ENCODE measurements around the gene TMEM8B. TPM values are rescaled to one million over a fixed set of nuclear protein-coding genes. Genes with fewer than 3 reads are reported as not detected.

The TMEM8B gene
- total RNA-seq, 1 experiment from 2014 or later = 7.2 TPM

DNA sequence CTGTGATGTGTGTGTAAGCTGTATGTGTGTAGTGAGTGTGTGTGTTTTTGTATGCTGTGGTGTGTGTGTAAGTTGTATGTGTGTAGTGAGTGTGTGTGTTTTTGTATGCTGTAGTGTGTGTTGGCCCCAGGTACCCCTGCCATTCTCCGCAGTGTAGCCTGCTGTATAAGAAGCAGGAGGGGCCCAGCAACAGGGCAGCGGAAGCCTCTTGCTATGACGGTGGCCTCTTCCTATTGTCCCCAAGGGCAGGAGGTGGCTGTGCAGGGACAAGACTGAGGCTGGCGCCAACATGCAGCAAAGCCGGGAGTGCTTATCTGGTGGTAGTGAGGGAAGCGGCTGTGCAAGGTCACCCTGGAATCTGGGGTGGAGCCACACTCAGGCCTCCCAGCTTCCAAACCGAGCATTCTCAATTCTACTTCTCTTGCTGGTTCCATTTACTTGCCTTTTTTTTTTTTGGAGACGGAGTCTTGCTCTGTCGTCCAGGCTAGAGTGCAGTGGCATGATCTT lies 85.3 kb downstream of the TMEM8B start:
- Histone ChIP-seq H3K9ac (ENCODE audit: low read length) (no peak overlapping the region), H3K4me2 (ENCODE audit: low read length) (no peak overlapping the region), H4K20me1 (ENCODE audit: insufficient read depth) (no peaks in the 10 kb centered on the region), H3K27ac (ENCODE audit: low read depth, low read length) (no peak overlapping the region), H3K4me1 (ENCODE audit: control insufficient read depth in 1 of 2, insufficient read depth in 2 of 2, low read length in 2 of 2) (peaks cover 4 to 20% of the 10 kb centered on the region in 2 experiments; a peak in 3 of 4 replicates), H3K27me3 (ENCODE audit: insufficient read depth, low read length) (no peaks in the 10 kb centered on the region), H2AFZ (ENCODE audit: low read depth, low read length, poor library complexity, severe bottlenecking) (no peak overlapping the region), H3K36me3 (ENCODE audit: control insufficient read depth in 1 of 2, insufficient read depth in 2 of 2, low read length in 2 of 2) (no peaks in the 10 kb centered on the region), H3K9me3 (ENCODE audit: control insufficient read depth in 1 of 2, insufficient read depth in 1 of 2, low read depth in 1 of 2, low read length in 2 of 2) (no peaks in the 10 kb centered on the region), H3K4me3 (replicated peaks in 1 of 2; ENCODE audit: low read depth in 1 of 2, low read length in 2 of 2) (no peak overlapping the region), H3K79me2 (ENCODE audit: insufficient read depth, low read length) (no peaks in the 10 kb centered on the region), H3K9me2 (ENCODE audit: insufficient read depth) (no peaks in the 10 kb centered on the region)
- RAD21 ChIA-PET (ENCODE audit: low non-redundant PET in 1 of 2, low total read pairs in 2 of 2, uncharacterized antibody in 2 of 2, unreplicated experiment in 2 of 2) = no interaction called here
- TF ChIP-seq ELF1 (IDR thresholded peaks at IDR 0.05; ENCODE audit: borderline replicate concordance, low read depth) (no peak), CEBPB (IDR thresholded peaks at IDR 0.05; ENCODE audit: low read depth) (no peak), POLR2AphosphoS5 (IDR thresholded peaks at IDR 0.05; ENCODE audit: low read depth, low read length) (no peak), FOSL1 (IDR thresholded peaks at IDR 0.05; ENCODE audit: low read depth) (no peak), YY1 (IDR thresholded peaks at IDR 0.05; ENCODE audit: extremely low read depth, insufficient replicate concordance, low read depth, low read length) (no peak), EZH2phosphoT487 (IDR thresholded peaks at IDR 0.05; ENCODE audit: borderline replicate concordance) (no peak), ZBTB33 (IDR thresholded peaks at IDR 0.05; ENCODE audit: extremely low read depth, insufficient replicate concordance, low read length) (no peak), ATF3 (IDR thresholded peaks at IDR 0.05) (no peak), TCF7L2 (IDR thresholded peaks at IDR 0.05; ENCODE audit: borderline replicate concordance, extremely low read depth, insufficient read depth, insufficient read length) (no peak), EZH2 (IDR thresholded peaks at IDR 0.05) (no peak), ZNF274 (IDR thresholded peaks at IDR 0.05; ENCODE audit: low read depth, low read length) (no peak), JUND (IDR thresholded peaks at IDR 0.05) (no peak)
- TF ChIP-seq, protein P1, sequence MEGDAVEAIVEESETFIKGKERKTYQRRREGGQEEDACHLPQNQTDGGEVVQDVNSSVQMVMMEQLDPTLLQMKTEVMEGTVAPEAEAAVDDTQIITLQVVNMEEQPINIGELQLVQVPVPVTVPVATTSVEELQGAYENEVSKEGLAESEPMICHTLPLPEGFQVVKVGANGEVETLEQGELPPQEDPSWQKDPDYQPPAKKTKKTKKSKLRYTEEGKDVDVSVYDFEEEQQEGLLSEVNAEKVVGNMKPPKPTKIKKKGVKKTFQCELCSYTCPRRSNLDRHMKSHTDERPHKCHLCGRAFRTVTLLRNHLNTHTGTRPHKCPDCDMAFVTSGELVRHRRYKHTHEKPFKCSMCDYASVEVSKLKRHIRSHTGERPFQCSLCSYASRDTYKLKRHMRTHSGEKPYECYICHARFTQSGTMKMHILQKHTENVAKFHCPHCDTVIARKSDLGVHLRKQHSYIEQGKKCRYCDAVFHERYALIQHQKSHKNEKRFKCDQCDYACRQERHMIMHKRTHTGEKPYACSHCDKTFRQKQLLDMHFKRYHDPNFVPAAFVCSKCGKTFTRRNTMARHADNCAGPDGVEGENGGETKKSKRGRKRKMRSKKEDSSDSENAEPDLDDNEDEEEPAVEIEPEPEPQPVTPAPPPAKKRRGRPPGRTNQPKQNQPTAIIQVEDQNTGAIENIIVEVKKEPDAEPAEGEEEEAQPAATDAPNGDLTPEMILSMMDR (IDR thresholded peaks at IDR 0.05 in 2 of 3, conservative IDR thresholded peaks at IDR 0.05 in 1 of 3; ENCODE audit: borderline replicate concordance in 1 of 3, insufficient read depth in 1 of 3, low read depth in 2 of 3, low read length in 2 of 3) = no peak
- DNase-seq (ENCODE audit: low read depth, low spot score) = no peak
- intact Hi-C loops (cut with micrococcal nuclease) = no loop called here
- ATAC-seq = no peak
- CTCF ChIA-PET = no interaction called here
- POLR2A ChIA-PET = no interaction called here
- no TSS peak for BruUV-seq (replicated peaks)

Other genes starting within 250 kb of the TMEM8B start
- gene TESK1, start 224.0 kb upstream of the TMEM8B start, total RNA-seq (2021; ENCODE audit: unreplicated experiment) = 26.6 TPM
- gene CD72, start 210.8 kb upstream of the TMEM8B start, total RNA-seq (2021; ENCODE audit: unreplicated experiment) = 1.6 TPM
- gene SIT1, start 178.3 kb upstream of the TMEM8B start, total RNA-seq (2021; ENCODE audit: unreplicated experiment) = not detected
- 30,969 TPM for gene RMRP, start 171.2 kb upstream of the TMEM8B start, total RNA-seq (2021; ENCODE audit: unreplicated experiment)
- 11.1 TPM for gene CCDC107, start 170.9 kb upstream of the TMEM8B start, total RNA-seq (2021; ENCODE audit: unreplicated experiment)
- 29.8 TPM for gene ARHGEF39, start 164.0 kb upstream of the TMEM8B start, total RNA-seq (2021; ENCODE audit: unreplicated experiment)
- gene CA9, start 155.3 kb upstream of the TMEM8B start, total RNA-seq (2021; ENCODE audit: unreplicated experiment) = 8.5 TPM
- 278 TPM for gene TPM2, start 139.3 kb upstream of the TMEM8B start, total RNA-seq (2021; ENCODE audit: unreplicated experiment)
- gene TLN1, start 97.0 kb upstream of the TMEM8B start, total RNA-seq (2021; ENCODE audit: unreplicated experiment) = 144 TPM
- 22.3 TPM for gene CREB3, start 96.6 kb upstream of the TMEM8B start, total RNA-seq (2021; ENCODE audit: unreplicated experiment)
- 63.6 TPM for gene GBA2, start 80.0 kb upstream of the TMEM8B start, total RNA-seq (2021; ENCODE audit: unreplicated experiment)
- gene RGP1, start 79.9 kb upstream of the TMEM8B start, total RNA-seq (2021; ENCODE audit: unreplicated experiment) = 32.6 TPM
- gene MSMP, start 75.0 kb upstream of the TMEM8B start, total RNA-seq (2021; ENCODE audit: unreplicated experiment) = 1.2 TPM
- gene NPR2, start 37.6 kb upstream of the TMEM8B start, total RNA-seq (2021; ENCODE audit: unreplicated experiment) = 18.8 TPM
- gene SPAG8, start 17.0 kb upstream of the TMEM8B start, total RNA-seq (2021; ENCODE audit: unreplicated experiment) = 0.39 TPM
- 49.0 TPM for gene HINT2, start 14.2 kb upstream of the TMEM8B start, total RNA-seq (2021; ENCODE audit: unreplicated experiment)
- gene FAM221B, start 496 bp upstream of the TMEM8B start, total RNA-seq (2021; ENCODE audit: unreplicated experiment) = not detected
- gene OR13J1, start 41.2 kb downstream of the TMEM8B start, total RNA-seq (2021; ENCODE audit: unreplicated experiment) = not detected
- 0.32 TPM for gene HRCT1, start 77.0 kb downstream of the TMEM8B start, total RNA-seq (2021; ENCODE audit: unreplicated experiment)
- not detected for gene SPAAR, start 80.3 kb downstream of the TMEM8B start, total RNA-seq (2021; ENCODE audit: unreplicated experiment)
- not detected for gene OR2S2, start 128.9 kb downstream of the TMEM8B start, total RNA-seq (2021; ENCODE audit: unreplicated experiment)
- gene RECK, start 207.7 kb downstream of the TMEM8B start, total RNA-seq (2021; ENCODE audit: unreplicated experiment) = 3.8 TPM